Astrocyte (in vitro differentiated cells and primary cell): Measurements from ENCODE around the gene SLC39A8.

ENCODE experiments used
- CTCF ChIP-seq: IDR thresholded peaks from 2 replicates; pipeline ENCODE4 v1.5.1; 2011; ENCODE audit warnings: low read depth, mild to moderate bottlenecking, inconsistent platforms, low read length, moderate library complexity; ENCODE audit not compliant: insufficient read depth
- EZH2 ChIP-seq: IDR thresholded peaks from 2 replicates; pipeline ENCODE4 v1.6.1; 2012; ENCODE audit warnings: mild to moderate bottlenecking, low read length, inconsistent platforms; ENCODE audit not compliant: insufficient read depth

GRCh38 chr4:102218656-102219055 lies 126.6 kb downstream of the SLC39A8 start:
- TF ChIP-seq CTCF = no peak
- TF ChIP-seq EZH2 = no peak
